ENCODE results near the gene PDX1. TPM values are rescaled to one million over a fixed set of nuclear protein-coding genes. Genes with fewer than 3 reads are reported as not detected.

PDX1 gene
- total RNA-seq, 5 donors from 2014 or later (not counting 1 experiment from before 2014, with no cell fraction given), result not detected

DNA sequence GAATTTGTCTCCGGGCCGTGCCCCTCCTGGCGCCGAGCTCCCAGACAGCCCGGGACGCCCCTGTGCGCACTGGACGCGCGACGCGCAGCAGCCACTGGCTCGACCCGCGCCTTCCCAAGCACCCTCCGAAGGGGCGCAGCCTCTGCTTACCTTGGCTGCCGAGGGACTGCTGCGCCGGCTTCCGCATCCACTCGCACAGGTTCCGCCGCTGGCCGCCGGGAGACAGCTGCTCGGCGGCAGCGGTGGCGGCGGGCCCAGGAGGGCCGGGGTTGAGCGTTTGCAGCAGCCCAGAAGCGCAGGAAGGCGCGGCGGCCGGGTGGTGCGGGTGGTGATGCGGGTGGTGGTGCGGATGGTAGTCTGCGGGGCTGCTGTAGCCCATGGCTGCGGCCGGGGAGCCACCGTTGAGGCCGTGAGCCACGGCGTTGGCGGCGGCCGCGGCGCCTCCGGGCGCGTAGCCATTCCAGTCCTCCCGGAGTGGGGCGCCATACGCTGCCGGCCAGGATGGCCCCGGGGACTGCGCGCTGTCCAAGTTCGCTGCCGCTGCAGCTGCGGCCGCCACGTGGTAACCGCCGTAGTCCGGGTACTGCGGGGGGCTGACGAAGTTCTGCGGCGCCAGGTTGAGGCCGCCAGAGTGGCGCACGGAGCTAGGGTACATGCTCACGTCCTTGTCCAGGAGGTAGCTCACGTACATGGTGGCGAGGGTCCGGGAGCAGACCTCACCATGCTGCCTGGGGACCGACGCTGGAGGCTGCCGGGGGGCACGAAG is 48.7 kb downstream of the PDX1 start:
- peaks cover 23 to 87% of the 10 kb centered on the region in 2 experiments for H3K27me3 ChIP-seq (replicated peaks in 1 of 2; ENCODE audit: control insufficient read depth in 2 of 2, extremely low read depth in 1 of 2, insufficient read depth in 2 of 2, low read length in 1 of 2)
- ChIA-PET POLR2A (no interaction called here), CTCF (interaction anchor here (0.7 to 1.1 kb wide), 2 partner anchors 12 to 18 kb away, joined by 3 read pairs; no protein-coding TSS in a partner anchor)
- peak overlapping the region in 1 of 3 donors; percentile 67 for H3K4me3 Mint-ChIP-seq
- WGBS (ENCODE audit: insufficient coverage), result 3% methylated on average over 85 of the region's 86 CpGs
- no peaks in the 10 kb centered on the region for H3K9me3 ChIP-seq
- peaks cover 56 to 86% of the 10 kb centered on the region in 2 donors for H3K27me3 Mint-ChIP-seq
- peaks cover 0 to 17% of the 10 kb centered on the region in 2 experiments for H3K4me1 ChIP-seq (ENCODE audit: control insufficient read depth in 1 of 2, extremely low read depth in 1 of 2, insufficient read depth in 2 of 2, low read length in 2 of 2)
- no peak overlapping the region for H3K27ac Mint-ChIP-seq
- no peaks in the 10 kb centered on the region for H3K36me3 ChIP-seq (ENCODE audit: control insufficient read depth in 2 of 2, extremely low read depth in 1 of 2, insufficient read depth in 1 of 2, low read length in 1 of 2)
- ATAC-seq (replicated peaks in 1 of 4) (no peak), DNase-seq (no peak)
- H3K4me3 ChIP-seq (ENCODE audit: control insufficient read depth in 1 of 2, extremely low read depth in 1 of 2, low read length in 1 of 2), result no peak overlapping the region
- no peaks in the 10 kb centered on the region for H3K9me3 Mint-ChIP-seq
- no peak overlapping the region for H3K27ac ChIP-seq (ENCODE audit: low read length)
- H3K36me3 Mint-ChIP-seq, result no peaks in the 10 kb centered on the region
- peaks cover 22 to 27% (median 25%) of the 10 kb centered on the region in 3 donors for H3K4me1 Mint-ChIP-seq

GRCh38 chr13:27969082-27969865 is 49.5 kb downstream of the PDX1 start, which contains the start of gene CDX2:
TSS of gene CDX2 (minus strand) at chr13:27969315. CDS start at chr13:27969006, 309 bp downstream.
- DNase-seq, result no peak
- Mint-ChIP-seq H3K4me3 (peak within 1 kb of the TSS in 1 of 3 donors; percentile 67), H3K36me3 (no peaks in the 10 kb centered on the region), H3K27me3 (peaks cover 58 to 86% of the 10 kb centered on the region in 2 donors), H3K4me1 (peaks cover 22 to 27% (median 25%) of the 10 kb centered on the region in 3 donors), H3K9me3 (no peaks in the 10 kb centered on the region), H3K27ac (no peak within 1 kb of the TSS)
- 10% methylated on average over 20 of the region's 34 CpGs for WGBS (ENCODE audit: insufficient coverage)
- peaks cover 21 to 86% of the 10 kb centered on the region in 2 experiments for H3K27me3 ChIP-seq (replicated peaks in 1 of 2; ENCODE audit: control insufficient read depth in 2 of 2, extremely low read depth in 1 of 2, insufficient read depth in 2 of 2, low read length in 1 of 2)
- peaks cover 0 to 17% of the 10 kb centered on the region in 2 experiments for H3K4me1 ChIP-seq (ENCODE audit: control insufficient read depth in 1 of 2, extremely low read depth in 1 of 2, insufficient read depth in 2 of 2, low read length in 2 of 2)
- H3K27ac ChIP-seq (ENCODE audit: low read length), result no peak within 1 kb of the TSS
- H3K9me3 ChIP-seq, result no peaks in the 10 kb centered on the region
- H3K36me3 ChIP-seq (ENCODE audit: control insufficient read depth in 2 of 2, extremely low read depth in 1 of 2, insufficient read depth in 1 of 2, low read length in 1 of 2), result no peaks in the 10 kb centered on the region
- no peak within 1 kb of the TSS for H3K4me3 ChIP-seq (ENCODE audit: control insufficient read depth in 1 of 2, extremely low read depth in 1 of 2, low read length in 1 of 2)
- CTCF ChIA-PET, result no interaction called here
- no peak for ATAC-seq (replicated peaks in 1 of 4)
- POLR2A ChIA-PET, result no interaction called here

GRCh38 chr13:27969866-27970229 is 50.0 kb downstream of the PDX1 start:
- H3K4me3 ChIP-seq (ENCODE audit: control insufficient read depth in 1 of 2, extremely low read depth in 1 of 2, low read length in 1 of 2), result no peak overlapping the region
- peaks cover 0 to 17% of the 10 kb centered on the region in 2 experiments for H3K4me1 ChIP-seq (ENCODE audit: control insufficient read depth in 1 of 2, extremely low read depth in 1 of 2, insufficient read depth in 2 of 2, low read length in 2 of 2)
- Mint-ChIP-seq H3K9me3 (no peaks in the 10 kb centered on the region), H3K36me3 (no peaks in the 10 kb centered on the region), H3K4me3 (peak overlapping the region in 1 of 3 donors; percentile 67), H3K27me3 (peaks cover 62 to 86% of the 10 kb centered on the region in 2 donors), H3K27ac (no peak overlapping the region), H3K4me1 (peaks cover 22 to 27% (median 25%) of the 10 kb centered on the region in 3 donors)
- ChIA-PET CTCF (no interaction called here), POLR2A (no interaction called here)
- WGBS (ENCODE audit: insufficient coverage), result 0% methylated on average over 2 of the region's 7 CpGs
- ATAC-seq (replicated peaks in 1 of 4) (no peak), DNase-seq (no peak)
- H3K36me3 ChIP-seq (ENCODE audit: control insufficient read depth in 2 of 2, extremely low read depth in 1 of 2, insufficient read depth in 1 of 2, low read length in 1 of 2), result no peaks in the 10 kb centered on the region
- H3K27ac ChIP-seq (ENCODE audit: low read length), result no peak overlapping the region
- peaks cover 19 to 86% of the 10 kb centered on the region in 2 experiments for H3K27me3 ChIP-seq (replicated peaks in 1 of 2; ENCODE audit: control insufficient read depth in 2 of 2, extremely low read depth in 1 of 2, insufficient read depth in 2 of 2, low read length in 1 of 2)
- no peaks in the 10 kb centered on the region for H3K9me3 ChIP-seq

GRCh38 chr13:27970382-27971235 is 50.8 kb downstream of the PDX1 start:
- Histone ChIP-seq H3K4me1 (ENCODE audit: control insufficient read depth in 1 of 2, extremely low read depth in 1 of 2, insufficient read depth in 2 of 2, low read length in 2 of 2) (peaks cover 0 to 21% of the 10 kb centered on the region in 2 experiments), H3K27ac (ENCODE audit: low read length) (no peak overlapping the region), H3K4me3 (ENCODE audit: control insufficient read depth in 1 of 2, extremely low read depth in 1 of 2, low read length in 1 of 2) (no peak overlapping the region), H3K36me3 (ENCODE audit: control insufficient read depth in 2 of 2, extremely low read depth in 1 of 2, insufficient read depth in 1 of 2, low read length in 1 of 2) (no peaks in the 10 kb centered on the region), H3K9me3 (no peaks in the 10 kb centered on the region), H3K27me3 (replicated peaks in 1 of 2; ENCODE audit: control insufficient read depth in 2 of 2, extremely low read depth in 1 of 2, insufficient read depth in 2 of 2, low read length in 1 of 2) (peaks cover 17 to 84% of the 10 kb centered on the region in 2 experiments)
- Mint-ChIP-seq H3K4me1 (peaks cover 22 to 31% (median 30%) of the 10 kb centered on the region in 3 donors), H3K27ac (no peak overlapping the region), H3K9me3 (no peaks in the 10 kb centered on the region), H3K36me3 (no peaks in the 10 kb centered on the region), H3K4me3 (no peak overlapping the region), H3K27me3 (peaks cover 64 to 85% of the 10 kb centered on the region in 2 donors)
- POLR2A ChIA-PET, result no interaction called here
- 8% methylated on average over 42 of the region's 53 CpGs for WGBS (ENCODE audit: insufficient coverage)
- ATAC-seq (replicated peaks in 1 of 4) (no peak), DNase-seq (no peak)
- CTCF ChIA-PET, result no interaction called here

DNA sequence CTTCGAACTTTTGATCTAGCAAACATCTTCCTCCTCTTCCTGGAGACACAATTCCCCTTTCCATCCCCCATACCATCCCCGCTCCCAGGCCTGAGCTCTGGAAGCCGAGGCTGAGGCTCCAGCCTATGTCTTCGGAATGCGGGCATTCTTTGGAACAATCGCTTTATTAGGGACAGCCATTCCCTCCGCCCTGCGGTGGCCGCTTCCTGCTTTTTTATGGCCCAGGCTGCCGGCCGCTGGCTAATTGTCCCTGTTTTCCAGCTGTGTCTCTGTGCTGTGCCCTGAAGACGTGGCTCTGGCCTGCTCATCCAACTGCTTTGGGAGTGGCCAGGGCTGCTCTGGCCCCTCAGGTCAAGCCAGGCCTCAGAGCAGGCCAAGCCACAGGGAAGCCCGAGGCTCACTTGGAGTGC is 51.4 kb downstream of the PDX1 start:
- H3K27ac Mint-ChIP-seq, result no peak overlapping the region
- H3K36me3 Mint-ChIP-seq, result no peaks in the 10 kb centered on the region
- ATAC-seq (replicated peaks in 1 of 4) (no peak), DNase-seq (no peak)
- H3K4me1 ChIP-seq (ENCODE audit: control insufficient read depth in 1 of 2, extremely low read depth in 1 of 2, insufficient read depth in 2 of 2, low read length in 2 of 2), result peaks cover 0 to 24% of the 10 kb centered on the region in 2 experiments
- no peaks in the 10 kb centered on the region for H3K9me3 Mint-ChIP-seq
- H3K27me3 Mint-ChIP-seq, result peaks cover 65 to 85% of the 10 kb centered on the region in 2 donors
- H3K27me3 ChIP-seq (replicated peaks in 1 of 2; ENCODE audit: control insufficient read depth in 2 of 2, extremely low read depth in 1 of 2, insufficient read depth in 2 of 2, low read length in 1 of 2), result peaks cover 15 to 84% of the 10 kb centered on the region in 2 experiments
- H3K4me3 Mint-ChIP-seq, result no peak overlapping the region
- H3K4me3 ChIP-seq (ENCODE audit: control insufficient read depth in 1 of 2, extremely low read depth in 1 of 2, low read length in 1 of 2), result no peak overlapping the region
- ChIA-PET POLR2A (no interaction called here), CTCF (no interaction called here)
- H3K36me3 ChIP-seq (ENCODE audit: control insufficient read depth in 2 of 2, extremely low read depth in 1 of 2, insufficient read depth in 1 of 2, low read length in 1 of 2), result no peaks in the 10 kb centered on the region
- WGBS (ENCODE audit: insufficient coverage), result 34% methylated on average over 12 of the region's 13 CpGs
- peaks cover 24 to 33% (median 31%) of the 10 kb centered on the region in 3 donors for H3K4me1 Mint-ChIP-seq
- H3K27ac ChIP-seq (ENCODE audit: low read length), result no peak overlapping the region
- H3K9me3 ChIP-seq, result no peaks in the 10 kb centered on the region
